Spleen (tissue), 7 donors: ENCODE data around the gene CACNA2D2.

Source experiments
- CTCF ChIP-seq, 11 experiments: fragments of 200-600 bp in 7 of 11; fragments of 450-650 bp in 4 of 11; sonication (generic) in 4 of 11; IDR thresholded peaks in 8 of 11; conservative IDR thresholded peaks in 3 of 11; 1 replicate in 7 of 11; 2 replicates in 4 of 11; pipeline versions ENCODE4 v1.4.0 to v1.8.0; 2016 to 2021; ENCODE audit warnings: antibody characterized with exemption in 11 of 11, inconsistent platforms in 4 of 11, mild to moderate bottlenecking in 1 of 11
- POLR2A ChIP-seq, 3 donors: fragments of 450-650 bp; IDR thresholded peaks; one replicate each; pipeline ENCODE4 v1.5.1; 2017; ENCODE audit warnings: antibody characterized with exemption in 3 of 3, mild to moderate bottlenecking in 1 of 3
- donor health status: DM: no; HTN: no; CAD: no; lungs with moderate emphysema.
- donor health status: DM: no; HTN: no; CAD: no.
- donor health status: DM: no; HTN: no; CAD: no.

- TF ChIP-seq CTCF (IDR thresholded peaks at IDR 0.05 in 8 of 11, conservative IDR thresholded peaks at IDR 0.05 in 3 of 11) (no peak), POLR2A (IDR thresholded peaks at IDR 0.05) (no peak)
Measured at GRCh38 chr3:50393061-50393460, 110.4 kb downstream of the CACNA2D2 start.
